ENCODE measurements around the gene SASS6. TPM values are rescaled to one million over a fixed set of nuclear protein-coding genes. Genes with fewer than 3 reads are reported as not detected.

The SASS6 gene
- total and polyA plus RNA-seq, 4 donors = 0.55 to 5.9 (median 1.3) TPM

- Histone ChIP-seq H3K27me3 (ENCODE audit: control insufficient read depth in 4 of 4, insufficient read depth in 4 of 4, low read length in 3 of 4) (no peaks in the 10 kb centered on the region), H3K4me1 (ENCODE audit: control insufficient read depth in 4 of 4, insufficient read depth in 4 of 4, low read length in 3 of 4) (no peaks in the 10 kb centered on the region), H3K27ac (ENCODE audit: low read depth in 1 of 2, low read length in 2 of 2) (no peak overlapping the region), H3K9ac (ENCODE audit: low read depth in 1 of 2, low read length in 2 of 2) (no peak overlapping the region), H3K4me3 (ENCODE audit: low read depth in 1 of 3, low read length in 3 of 3) (no peak overlapping the region), H3K36me3 (ENCODE audit: control insufficient read depth in 4 of 4, insufficient read depth in 3 of 4, low read depth in 1 of 4, low read length in 3 of 4) (peaks cover 0 to 50% (median 47%) of the 10 kb centered on the region in 4 donors), H3K9me3 (ENCODE audit: control insufficient read depth in 4 of 4, low read length in 3 of 4) (no peaks in the 10 kb centered on the region)
- TF ChIP-seq JUND (IDR thresholded peaks at IDR 0.05) (no peak), EGR1 (IDR thresholded peaks at IDR 0.05; ENCODE audit: low read depth in 2 of 2) (no peak), RXRA (IDR thresholded peaks at IDR 0.05) (no peak), TAF1 (conservative IDR thresholded peaks at IDR 0.05) (no peak), SP1 (IDR thresholded peaks at IDR 0.05) (no peak)
- WGBS = 93% methylated on average over 4 of the region's 4 CpGs
- no peak for DNase-seq (ENCODE audit: low spot score)
Observed at GRCh38 chr1:100147875-100148274, 15.1 kb upstream of the SASS6 start.

GRCh38 chr1:100146958-100147357 lies 14.2 kb upstream of the SASS6 start:
- TF ChIP-seq FOXA1 (IDR thresholded peaks at IDR 0.05) = no peak
- TF ChIP-seq SP1 (IDR thresholded peaks at IDR 0.05) = no peak
- no peak for TF ChIP-seq NR2F2 (IDR thresholded peaks at IDR 0.05)
- no peak for TF ChIP-seq FOXA2 (IDR thresholded peaks at IDR 0.05)
- no peak for TF ChIP-seq GABPA (IDR thresholded peaks at IDR 0.05 in 1 of 2, conservative IDR thresholded peaks at IDR 0.05 in 1 of 2)
- no peak for TF ChIP-seq REST (IDR thresholded peaks at IDR 0.05)
- no peak for TF ChIP-seq MAX (IDR thresholded peaks at IDR 0.05)
- 98% methylated on average over 1 of the region's 1 CpG for WGBS
- Histone ChIP-seq H3K36me3 (ENCODE audit: control insufficient read depth in 4 of 4, insufficient read depth in 3 of 4, low read depth in 1 of 4, low read length in 3 of 4) (peaks cover 0 to 56% (median 53%) of the 10 kb centered on the region in 4 donors), H3K4me3 (ENCODE audit: low read depth in 1 of 3, low read length in 3 of 3) (no peak overlapping the region), H3K9ac (ENCODE audit: low read depth in 1 of 2, low read length in 2 of 2) (no peak overlapping the region), H3K27ac (ENCODE audit: low read depth in 1 of 2, low read length in 2 of 2) (no peak overlapping the region), H3K4me1 (ENCODE audit: control insufficient read depth in 4 of 4, insufficient read depth in 4 of 4, low read length in 3 of 4) (no peaks in the 10 kb centered on the region), H3K9me3 (ENCODE audit: control insufficient read depth in 4 of 4, low read length in 3 of 4) (no peaks in the 10 kb centered on the region), H3K27me3 (ENCODE audit: control insufficient read depth in 4 of 4, insufficient read depth in 4 of 4, low read length in 3 of 4) (no peaks in the 10 kb centered on the region)
- DNase-seq (ENCODE audit: low spot score) = no peak

- no peaks in the 10 kb centered on the region for H3K27me3 ChIP-seq (ENCODE audit: control insufficient read depth in 4 of 4, insufficient read depth in 4 of 4, low read length in 3 of 4)
- DNase-seq (ENCODE audit: low spot score) = no peak
- H3K4me1 ChIP-seq (ENCODE audit: control insufficient read depth in 4 of 4, insufficient read depth in 4 of 4, low read length in 3 of 4) = no peaks in the 10 kb centered on the region
- no peaks in the 10 kb centered on the region for H3K9me3 ChIP-seq (ENCODE audit: control insufficient read depth in 4 of 4, low read length in 3 of 4)
- H3K27ac ChIP-seq (ENCODE audit: low read depth in 1 of 2, low read length in 2 of 2) = no peak overlapping the region
- WGBS = 93% methylated on average over 3 of the region's 3 CpGs
- no peak overlapping the region for H3K4me3 ChIP-seq (ENCODE audit: low read depth in 1 of 3, low read length in 3 of 3)
- H3K36me3 ChIP-seq (ENCODE audit: control insufficient read depth in 4 of 4, insufficient read depth in 3 of 4, low read depth in 1 of 4, low read length in 3 of 4) = peaks cover 6 to 74% (median 67%) of the 10 kb centered on the region in 4 donors
- no peak overlapping the region for H3K9ac ChIP-seq (ENCODE audit: low read depth in 1 of 2, low read length in 2 of 2)
- TF ChIP-seq TAF1 (conservative IDR thresholded peaks at IDR 0.05) (no peak), RXRA (IDR thresholded peaks at IDR 0.05) (no peak), CTCF (IDR thresholded peaks at IDR 0.05; ENCODE audit: low read depth, low read length, missing input control) (no peak), NR2F2 (IDR thresholded peaks at IDR 0.05) (no peak), MAX (IDR thresholded peaks at IDR 0.05) (no peak), FOXA1 (IDR thresholded peaks at IDR 0.05) (no peak), SP1 (IDR thresholded peaks at IDR 0.05) (no peak), FOXA2 (IDR thresholded peaks at IDR 0.05) (no peak), YY1 (IDR thresholded peaks at IDR 0.05) (no peak), REST (IDR thresholded peaks at IDR 0.05) (no peak), RAD21 (IDR thresholded peaks at IDR 0.05) (no peak), ZBTB33 (IDR thresholded peaks at IDR 0.05) (no peak), HNF4G (IDR thresholded peaks at IDR 0.05) (no peak), EGR1 (IDR thresholded peaks at IDR 0.05; ENCODE audit: low read depth in 2 of 2) (no peak), GABPA (IDR thresholded peaks at IDR 0.05 in 1 of 2, conservative IDR thresholded peaks at IDR 0.05 in 1 of 2) (no peak)
Observed at GRCh38 chr1:100145116-100145515, 12.4 kb upstream of the SASS6 start.
